HCT116 (cell line): Measurements from ENCODE around the gene FAM83E.

Experiments
- EGR1 ChIP-seq: IDR thresholded peaks from 2 replicates; pipeline ENCODE4 v1.6.1; 2012; ENCODE audit warnings: low read depth
- EZH2 ChIP-seq: fragments of 200-600 bp; sonication (generic); IDR thresholded peaks from 2 replicates; pipeline ENCODE4 v1.6.1; 2017; ENCODE audit warnings: antibody characterized with exemption, mixed run types
- FOSL1 ChIP-seq: IDR thresholded peaks from 2 replicates; pipeline ENCODE4 v1.6.1; 2012; ENCODE audit warnings: low read depth
- JUND ChIP-seq: IDR thresholded peaks from 2 replicates; pipeline ENCODE4 v1.6.1; 2012
- POLR2A ChIP-seq: IDR thresholded peaks from 2 replicates; pipeline ENCODE4 v1.7.0; 2011; ENCODE audit warnings: borderline replicate concordance; ENCODE audit not compliant: insufficient read depth, insufficient read length; ENCODE audit errors: extremely low read depth
- YY1 ChIP-seq: IDR thresholded peaks from 2 replicates; pipeline ENCODE4 v1.6.1; 2011; ENCODE audit warnings: low read length, low read depth, moderate library complexity, mild to moderate bottlenecking; ENCODE audit not compliant: insufficient replicate concordance; ENCODE audit errors: extremely low read depth
- ZFX ChIP-seq: fragments of 450-650 bp; IDR thresholded peaks from 2 replicates; pipeline ENCODE4 v1.6.1; 2017
- ZNF274 ChIP-seq: fragments of 200-500 bp; sonication (Bioruptor generic); IDR thresholded peaks from 2 replicates; pipeline ENCODE4 v1.6.1; 2014; ENCODE audit warnings: mild to moderate bottlenecking, low read depth, low read length, inconsistent platforms
- TF ChIP-seq, protein P1 (sequence below), 3 experiments: fragments of 200-600 bp in 1 of 3; sonication (generic) in 1 of 3; IDR thresholded peaks in 2 of 3; conservative IDR thresholded peaks in 1 of 3; 2 replicates each; pipeline ENCODE4 v1.5.1; 2012 to 2017; ENCODE audit warnings: low read depth in 2 of 3, low read length in 2 of 3, antibody characterized with exemption in 1 of 3, borderline replicate concordance in 1 of 3, control low read depth in 1 of 3, mild to moderate bottlenecking in 1 of 3, mixed read lengths in 1 of 3, mixed run types in 1 of 3, moderate library complexity in 1 of 3; ENCODE audit not compliant: insufficient read depth in 1 of 3
- TF ChIP-seq, protein P2 (sequence below): IDR thresholded peaks from 2 replicates; pipeline ENCODE4 v1.6.1; 2012; ENCODE audit warnings: low read depth
- TF ChIP-seq, protein P3 (sequence below): IDR thresholded peaks from 2 replicates; pipeline ENCODE4 v1.6.1; 2012

DNA sequence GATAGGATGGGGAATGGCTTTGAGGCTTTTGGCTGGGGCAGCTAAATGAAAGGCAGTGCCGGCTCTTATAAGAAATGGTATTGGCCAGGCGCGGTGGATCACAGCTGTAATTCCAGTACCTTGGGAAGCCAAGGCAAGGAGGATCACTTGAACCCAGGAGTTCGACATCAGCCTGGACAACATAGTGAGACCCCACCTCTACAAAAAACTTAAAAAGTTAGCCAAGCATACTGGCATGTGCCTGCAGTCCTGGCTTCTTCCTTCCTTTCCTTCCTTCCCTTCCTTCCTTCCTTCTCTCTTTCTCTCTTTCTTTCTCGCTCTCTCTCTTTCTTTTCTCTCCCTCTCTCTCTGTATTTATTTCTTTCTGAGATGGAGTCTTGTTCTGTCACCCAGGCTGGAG lies 28.0 kb upstream of the FAM83E start:
- TF ChIP-seq, protein P1, sequence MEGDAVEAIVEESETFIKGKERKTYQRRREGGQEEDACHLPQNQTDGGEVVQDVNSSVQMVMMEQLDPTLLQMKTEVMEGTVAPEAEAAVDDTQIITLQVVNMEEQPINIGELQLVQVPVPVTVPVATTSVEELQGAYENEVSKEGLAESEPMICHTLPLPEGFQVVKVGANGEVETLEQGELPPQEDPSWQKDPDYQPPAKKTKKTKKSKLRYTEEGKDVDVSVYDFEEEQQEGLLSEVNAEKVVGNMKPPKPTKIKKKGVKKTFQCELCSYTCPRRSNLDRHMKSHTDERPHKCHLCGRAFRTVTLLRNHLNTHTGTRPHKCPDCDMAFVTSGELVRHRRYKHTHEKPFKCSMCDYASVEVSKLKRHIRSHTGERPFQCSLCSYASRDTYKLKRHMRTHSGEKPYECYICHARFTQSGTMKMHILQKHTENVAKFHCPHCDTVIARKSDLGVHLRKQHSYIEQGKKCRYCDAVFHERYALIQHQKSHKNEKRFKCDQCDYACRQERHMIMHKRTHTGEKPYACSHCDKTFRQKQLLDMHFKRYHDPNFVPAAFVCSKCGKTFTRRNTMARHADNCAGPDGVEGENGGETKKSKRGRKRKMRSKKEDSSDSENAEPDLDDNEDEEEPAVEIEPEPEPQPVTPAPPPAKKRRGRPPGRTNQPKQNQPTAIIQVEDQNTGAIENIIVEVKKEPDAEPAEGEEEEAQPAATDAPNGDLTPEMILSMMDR (IDR thresholded peaks at IDR 0.05 in 2 of 3, conservative IDR thresholded peaks at IDR 0.05 in 1 of 3; ENCODE audit: borderline replicate concordance in 1 of 3, insufficient read depth in 1 of 3, low read depth in 2 of 3, low read length in 2 of 3): no peak
- no peak for TF ChIP-seq ZNF274
- TF ChIP-seq EZH2: no peak
- no peak for TF ChIP-seq EGR1
- TF ChIP-seq YY1: no peak
- TF ChIP-seq, protein P2, sequence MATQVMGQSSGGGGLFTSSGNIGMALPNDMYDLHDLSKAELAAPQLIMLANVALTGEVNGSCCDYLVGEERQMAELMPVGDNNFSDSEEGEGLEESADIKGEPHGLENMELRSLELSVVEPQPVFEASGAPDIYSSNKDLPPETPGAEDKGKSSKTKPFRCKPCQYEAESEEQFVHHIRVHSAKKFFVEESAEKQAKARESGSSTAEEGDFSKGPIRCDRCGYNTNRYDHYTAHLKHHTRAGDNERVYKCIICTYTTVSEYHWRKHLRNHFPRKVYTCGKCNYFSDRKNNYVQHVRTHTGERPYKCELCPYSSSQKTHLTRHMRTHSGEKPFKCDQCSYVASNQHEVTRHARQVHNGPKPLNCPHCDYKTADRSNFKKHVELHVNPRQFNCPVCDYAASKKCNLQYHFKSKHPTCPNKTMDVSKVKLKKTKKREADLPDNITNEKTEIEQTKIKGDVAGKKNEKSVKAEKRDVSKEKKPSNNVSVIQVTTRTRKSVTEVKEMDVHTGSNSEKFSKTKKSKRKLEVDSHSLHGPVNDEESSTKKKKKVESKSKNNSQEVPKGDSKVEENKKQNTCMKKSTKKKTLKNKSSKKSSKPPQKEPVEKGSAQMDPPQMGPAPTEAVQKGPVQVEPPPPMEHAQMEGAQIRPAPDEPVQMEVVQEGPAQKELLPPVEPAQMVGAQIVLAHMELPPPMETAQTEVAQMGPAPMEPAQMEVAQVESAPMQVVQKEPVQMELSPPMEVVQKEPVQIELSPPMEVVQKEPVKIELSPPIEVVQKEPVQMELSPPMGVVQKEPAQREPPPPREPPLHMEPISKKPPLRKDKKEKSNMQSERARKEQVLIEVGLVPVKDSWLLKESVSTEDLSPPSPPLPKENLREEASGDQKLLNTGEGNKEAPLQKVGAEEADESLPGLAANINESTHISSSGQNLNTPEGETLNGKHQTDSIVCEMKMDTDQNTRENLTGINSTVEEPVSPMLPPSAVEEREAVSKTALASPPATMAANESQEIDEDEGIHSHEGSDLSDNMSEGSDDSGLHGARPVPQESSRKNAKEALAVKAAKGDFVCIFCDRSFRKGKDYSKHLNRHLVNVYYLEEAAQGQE: no peak
- no peak for TF ChIP-seq FOSL1
- TF ChIP-seq POLR2A: no peak
- TF ChIP-seq JUND: no peak
- no peak for TF ChIP-seq ZFX
- TF ChIP-seq, protein P3, sequence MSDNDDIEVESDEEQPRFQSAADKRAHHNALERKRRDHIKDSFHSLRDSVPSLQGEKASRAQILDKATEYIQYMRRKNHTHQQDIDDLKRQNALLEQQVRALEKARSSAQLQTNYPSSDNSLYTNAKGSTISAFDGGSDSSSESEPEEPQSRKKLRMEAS: no peak
